K562 (cell line): ENCODE data around the gene CBFA2T3. TPM values are rescaled to one million over a fixed set of nuclear protein-coding genes. Genes with fewer than 3 reads are reported as not detected.

Source experiments
- ATAC-seq: fragments of 200-7000 bp; cut with Tn5 transposase; 3 replicates; pipeline ENCODE4 v1.9.1; 2020; ENCODE audit warnings: moderate library complexity
- BruUV-seq: library from RNA; stranded (reverse); fragments of 400-500 nt; replicated peaks from 2 replicates; lab custom pipeline; 2021; lab: Mats Ljungman, UMichigan
- CTCF ChIA-PET: fragments of 300-600 bp; formaldehyde crosslinking; extraction: SDS; loops from one replicate; lab custom pipeline; 2021; ENCODE audit warnings: low intra/inter-chr PET ratio; lab: Yijun Ruan, JAX
- POLR2A ChIA-PET: fragments of 300-600, 350-650 bp; sonication (Branson Sonifier 250); formaldehyde crosslinking; extraction: SDS; loops from one replicate; lab custom pipeline; 2021; ENCODE audit warnings: antibody characterized with exemption, inconsistent platforms; lab: Yijun Ruan, JAX
- DNase-seq, 4 experiments: peaks; one replicate each; pipeline versions ENCODE4 v3.0.0 to v3.0.0-alpha.2; 2011 to 2018; ENCODE audit warnings: low spot score in 3 of 4, mixed read lengths in 3 of 4; ENCODE audit errors: extremely low read depth in 1 of 4
- FAIRE-seq: peaks from 2 replicates; lab custom pipeline; 2011; peaks lifted over from hg19 to GRCh38; lab: Jason Lieb, UNC
- H2AFZ ChIP-seq: 2 replicates; pipeline ENCODE4 v1.6.0; 2011; ENCODE audit warnings: low read depth, low read length, control low read depth, inconsistent platforms
- H3K27ac ChIP-seq: fragments of 200-600 bp; 3 replicates; pipeline ENCODE4 v1.8.0; 2011; ENCODE audit warnings: low read depth, mild to moderate bottlenecking, control low read depth, inconsistent platforms, low read length, moderate library complexity, mixed read lengths; ENCODE audit errors: extremely low read depth
- H3K27me3 ChIP-seq, 2 experiments: fragments of 300-600 bp in 1 of 2; 2 replicates in 1 of 2; 3 replicates in 1 of 2; pipeline versions ENCODE4 v1.6.0 to v1.8.0; 2011; ENCODE audit warnings: inconsistent platforms in 2 of 2, low read length in 2 of 2, mild to moderate bottlenecking in 1 of 2, mixed read lengths in 1 of 2, moderate library complexity in 1 of 2; ENCODE audit not compliant: control insufficient read depth in 2 of 2, insufficient read depth in 2 of 2
- H3K36me3 ChIP-seq: fragments of 300-600 bp; 3 replicates; pipeline ENCODE4 v1.8.0; 2011; ENCODE audit warnings: mild to moderate bottlenecking, low read length, inconsistent platforms; ENCODE audit not compliant: control insufficient read depth, insufficient read depth
- H3K4me1 ChIP-seq, 2 experiments: fragments of 200-600 bp in 1 of 2; replicated peaks in 1 of 2; 2 replicates in 1 of 2; 3 replicates in 1 of 2; pipeline versions ENCODE4 v1.5.1 to v1.8.0; 2011; ENCODE audit warnings: inconsistent platforms in 2 of 2, low read length in 2 of 2, mild to moderate bottlenecking in 1 of 2, mixed read lengths in 1 of 2, moderate library complexity in 1 of 2; ENCODE audit not compliant: control insufficient read depth in 2 of 2, insufficient read depth in 2 of 2
- H3K4me2 ChIP-seq: 2 replicates; pipeline ENCODE4 v1.6.1; 2011; ENCODE audit warnings: low read length, control low read depth, inconsistent platforms, mixed read lengths; ENCODE audit not compliant: insufficient read depth
- H3K4me3 ChIP-seq: fragments of 200-600 bp; sonication (generic), shearing (Covaris generic); 2 replicates; pipeline ENCODE4 v1.5.1; 2016; ENCODE audit warnings: control low read depth, inconsistent platforms
- H3K79me2 ChIP-seq: fragments of 200-600 bp; 3 replicates; pipeline ENCODE4 v1.8.0; 2011; ENCODE audit warnings: low read length, inconsistent platforms; ENCODE audit not compliant: control insufficient read depth, insufficient read depth
- H3K9ac ChIP-seq, 2 experiments: 2 replicates each; pipeline versions ENCODE4 v1.6.0 to v1.6.1; 2011; ENCODE audit warnings: low read depth in 2 of 2, low read length in 2 of 2, control low read depth in 1 of 2, inconsistent platforms in 1 of 2, mild to moderate bottlenecking in 1 of 2, mixed read lengths in 1 of 2; ENCODE audit not compliant: insufficient read depth in 1 of 2
- H3K9me1 ChIP-seq: one replicate; pipeline ENCODE4 v1.6.0; 2011; ENCODE audit warnings: inconsistent platforms, mild to moderate bottlenecking, low read length, moderate library complexity; ENCODE audit not compliant: control insufficient read depth, insufficient read depth
- H3K9me3 ChIP-seq: replicated peaks from 2 replicates; pipeline ENCODE4 v1.5.1; 2011; ENCODE audit warnings: low read depth, low read length, inconsistent platforms; ENCODE audit not compliant: control insufficient read depth, insufficient read depth
- H4K20me1 ChIP-seq: replicated peaks from 2 replicates; pipeline ENCODE4 v1.6.1; 2011; ENCODE audit warnings: low read length, inconsistent platforms, mixed read lengths; ENCODE audit not compliant: control insufficient read depth, insufficient read depth
- BCOR ChIP-seq: fragments of 450-650 bp; IDR thresholded peaks from 2 replicates; pipeline ENCODE4 v1.6.1; 2016
- FOXK2 ChIP-seq, 2 experiments: fragments of 450-650 bp; IDR thresholded peaks in 1 of 2; conservative IDR thresholded peaks in 1 of 2; 2 replicates each; pipeline ENCODE4 v1.6.1; 2016; ENCODE audit warnings: low read depth in 2 of 2, mild to moderate bottlenecking in 1 of 2
- ILK ChIP-seq: fragments of 450-650 bp; IDR thresholded peaks from 2 replicates; pipeline ENCODE4 v1.6.1; 2016; ENCODE audit warnings: missing genetic modification characterization, low read depth, mild to moderate bottlenecking, missing compliant biosample characterization, moderate library complexity, borderline replicate concordance
- PHF21A ChIP-seq: fragments of 450-650 bp; IDR thresholded peaks from 2 replicates; pipeline ENCODE4 v1.6.1; 2017; ENCODE audit warnings: low read depth, borderline replicate concordance
- PPARD ChIP-seq: fragments of 250-450 bp; sonication (Bioruptor Pico); IDR thresholded peaks from 2 replicates; pipeline ENCODE4 v1.8.0; 2022; ENCODE audit warnings: inconsistent platforms, mild to moderate bottlenecking, moderate library complexity
- RAD51 ChIP-seq: fragments of 450-650 bp; IDR thresholded peaks from 2 replicates; pipeline ENCODE4 v1.7.1; 2016; ENCODE audit warnings: low read depth, mild to moderate bottlenecking, borderline replicate concordance
- USF1 ChIP-seq: sonication (generic); formaldehyde crosslinking; IDR thresholded peaks from 2 replicates; pipeline ENCODE4 v1.9.0; 2022; ENCODE audit warnings: mild to moderate bottlenecking, missing genetic modification reagents
- ZNF239 ChIP-seq: fragments of 250-450 bp; sonication (Bioruptor Pico); IDR thresholded peaks from 2 replicates; pipeline ENCODE4 v1.4.0; 2020; ENCODE audit warnings: mild to moderate bottlenecking
- ZNF445 ChIP-seq: fragments of 250-450 bp; sonication (Bioruptor Pico); IDR thresholded peaks from 2 replicates; pipeline ENCODE4 v1.4.0; 2020; ENCODE audit warnings: low read depth, mild to moderate bottlenecking, moderate library complexity
- WGBS: fragments of 100-300 bp; shearing (Covaris generic); methylation state at CpG from one replicate; pipeline ENCODE4 v1.1.6; 2016; ENCODE audit warnings: low coverage, mixed read lengths; ENCODE audit not compliant: insufficient coverage; ENCODE audit errors: missing lambda C conversion rate; 5-methylcytosine and 5-hydroxymethylcytosine counted together
- in situ Hi-C: fragments of 300-500 bp; cut with MboI; formaldehyde crosslinking; loops from 4 replicates; pipeline ENCODE4 v1.15.0; 2018; ENCODE audit warnings: inconsistent platforms, mixed read lengths
- intact Hi-C: fragments of 100-400 bp; cut with micrococcal nuclease; formaldehyde crosslinking; loops from 2 replicates; pipeline ENCODE4 v1.14.2; 2022
- polyA plus RNA-seq, 8 experiments: library from polyadenylated mRNA; depleted of rRNA in 4 of 8; stranded (reverse) in 5 of 8; unstranded in 3 of 8; fragments of >200 nt; fragmentation: Nextera tagmentation in 2 of 8; fragmentation: Illumina TruSeq in 1 of 8; extraction: Ambion mirVana in 2 of 8; extraction: Trizol in 1 of 8; gene quantifications; 2 replicates each; pipeline versions ENCODE4 v1.2.1 to v1.2.3, GENCODE V29; 2011 to 2014; ENCODE audit warnings: inconsistent platforms in 1 of 8, missing spikeins in 1 of 8
- total RNA-seq, 7 experiments: library from RNA; depleted of rRNA in 6 of 7; stranded (reverse); fragments of >200 nt in 6 of 7; fragmentation: Illumina TruSeq in 2 of 7; extraction: Trizol in 2 of 7; gene quantifications; 2 replicates each; pipeline versions ENCODE4 v1.2.1 to v1.2.3, GENCODE V29; 2011 to 2021; ENCODE audit warnings: low replicate concordance in 1 of 7

CBFA2T3 gene
- total and polyA plus RNA-seq, 9 of the 15 experiments (the other 6 are each of a cell fraction or from before 2014, with no cell fraction given) = 2.3 to 145 (median 6.7) TPM

DNA sequence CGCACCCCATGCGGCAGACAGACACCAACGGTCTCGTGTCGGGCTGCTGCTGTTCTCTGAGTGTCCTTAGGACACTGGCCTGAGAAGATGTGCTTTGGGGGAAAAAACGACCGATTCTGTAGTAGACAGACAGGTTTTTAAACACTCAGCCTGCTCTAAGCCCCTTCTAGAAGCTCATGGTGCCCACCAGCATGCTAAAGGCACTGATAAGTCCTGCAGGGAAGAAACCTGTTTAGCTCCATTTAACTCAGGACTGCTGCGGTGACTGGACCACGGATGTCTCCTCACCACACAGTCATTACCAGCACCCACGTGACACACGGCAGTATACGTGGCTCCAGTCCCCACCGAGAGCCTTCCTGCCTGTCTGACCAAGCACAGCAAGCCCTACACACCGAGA is 146.2 kb downstream of the CBFA2T3 start:
- ATAC-seq (no peak), DNase-seq (no peak), FAIRE-seq (no peak)
- H4K20me1 ChIP-seq = no peaks in the 10 kb centered on the region; the same call in 1 of the 2 replicates
- H3K9me1 ChIP-seq = no peaks in the 10 kb centered on the region
- H3K79me2 ChIP-seq = no peaks in the 10 kb centered on the region
- H3K27me3 ChIP-seq = no peaks in the 10 kb centered on the region
- H3K9me3 ChIP-seq = no peaks in the 10 kb centered on the region
- ChIA-PET POLR2A (interaction anchor here (1.5 kb wide), 1 partner anchor 10 kb away, joined by 6 read pairs; no protein-coding TSS in a partner anchor), CTCF (no interaction called here)
- intact Hi-C loops (no loop called here), in situ Hi-C loops (no loop called here)
- no TSS peak for BruUV-seq
- no peak overlapping the region for H3K4me2 ChIP-seq
- H3K9ac ChIP-seq = no peak overlapping the region
- 58% methylated on average over 14 of the region's 14 CpGs for WGBS
- H3K27ac ChIP-seq = no peak overlapping the region
- H3K36me3 ChIP-seq = no peaks in the 10 kb centered on the region
- no peak overlapping the region for H3K4me3 ChIP-seq
- H2AFZ ChIP-seq = no peak overlapping the region
- peaks cover 0 to 46% of the 10 kb centered on the region in 2 experiments; a peak in 2 of 5 replicates for H3K4me1 ChIP-seq
- no peak for TF ChIP-seq FOXK2 (conservative IDR thresholded peaks at IDR 0.05 in 1 of 2, IDR thresholded peaks at IDR 0.05 in 1 of 2; ENCODE audit: low read depth in 2 of 2)
- TF ChIP-seq BCOR = 0 out of 2 replicates have a peak, but pooled peaks have one; percentile 21
- no peak for TF ChIP-seq ILK (tag)
- TF ChIP-seq PHF21A = no peak
- TF ChIP-seq ZNF445 (CRISPR knock-in tag) = no peak
- 0 out of 2 replicates have a peak, but pooled peaks have one; percentile 13 for TF ChIP-seq RAD51
- TF ChIP-seq PPARD (CRISPR knock-in tag) = no peak
- TF ChIP-seq USF1 (CRISPR knock-in tag) = peak; percentile 57
- peak; percentile 98 for TF ChIP-seq ZNF239 (CRISPR knock-in tag)
